GM23338 (cell line): ENCODE measurements around the gene NUCB1.

Source experiments
- CREB1 ChIP-seq: fragments of 250-450 bp; sonication (Bioruptor Pico); IDR thresholded peaks from 2 replicates; pipeline ENCODE4 v1.5.0; 2020; ENCODE audit warnings: low read depth, mild to moderate bottlenecking, moderate library complexity
- ETS1 ChIP-seq: IDR thresholded peaks from 2 replicates; pipeline ENCODE4 v1.6.1; 2016; ENCODE audit warnings: antibody characterized with exemption
- EZH2 ChIP-seq: fragments of 200-600 bp; sonication (generic); IDR thresholded peaks from one replicate; pipeline ENCODE4 v1.8.0; 2017; ENCODE audit warnings: antibody characterized with exemption, mild to moderate bottlenecking, low read depth; ENCODE audit not compliant: unreplicated experiment
- EZH2phosphoT487 ChIP-seq: fragments of 200-600 bp; sonication (generic); IDR thresholded peaks from one replicate; pipeline ENCODE4 v1.8.1; 2018; ENCODE audit warnings: antibody characterized with exemption; ENCODE audit not compliant: unreplicated experiment
- JUNB ChIP-seq: IDR thresholded peaks from one replicate; pipeline ENCODE4 v1.6.1; 2016; ENCODE audit warnings: antibody characterized with exemption; ENCODE audit not compliant: unreplicated experiment
- POLR2AphosphoS5 ChIP-seq: IDR thresholded peaks from 2 replicates; pipeline ENCODE4 v1.6.1; 2016; ENCODE audit warnings: antibody characterized with exemption, low read depth
- REST ChIP-seq: IDR thresholded peaks from one replicate; pipeline ENCODE4 v1.6.1; 2018; ENCODE audit warnings: antibody characterized with exemption; ENCODE audit not compliant: unreplicated experiment
- ZNF462 ChIP-seq: fragments of 250-450 bp; sonication (Bioruptor Pico); IDR thresholded peaks from 2 replicates; pipeline ENCODE4 v1.5.0; 2020; ENCODE audit warnings: mild to moderate bottlenecking, moderate library complexity
- TF ChIP-seq, protein P1 (sequence below), 2 experiments: fragments of 200-600 bp in 1 of 2; sonication (generic) in 1 of 2; conservative IDR thresholded peaks; 2 replicates each; pipeline versions ENCODE4 v1.5.1 to v1.6.1; 2016 to 2017; ENCODE audit warnings: antibody characterized with exemption in 2 of 2, low read depth in 2 of 2, mild to moderate bottlenecking in 2 of 2, moderate library complexity in 1 of 2

- TF ChIP-seq EZH2phosphoT487, result no peak
- no peak for TF ChIP-seq EZH2
- TF ChIP-seq, protein P1, sequence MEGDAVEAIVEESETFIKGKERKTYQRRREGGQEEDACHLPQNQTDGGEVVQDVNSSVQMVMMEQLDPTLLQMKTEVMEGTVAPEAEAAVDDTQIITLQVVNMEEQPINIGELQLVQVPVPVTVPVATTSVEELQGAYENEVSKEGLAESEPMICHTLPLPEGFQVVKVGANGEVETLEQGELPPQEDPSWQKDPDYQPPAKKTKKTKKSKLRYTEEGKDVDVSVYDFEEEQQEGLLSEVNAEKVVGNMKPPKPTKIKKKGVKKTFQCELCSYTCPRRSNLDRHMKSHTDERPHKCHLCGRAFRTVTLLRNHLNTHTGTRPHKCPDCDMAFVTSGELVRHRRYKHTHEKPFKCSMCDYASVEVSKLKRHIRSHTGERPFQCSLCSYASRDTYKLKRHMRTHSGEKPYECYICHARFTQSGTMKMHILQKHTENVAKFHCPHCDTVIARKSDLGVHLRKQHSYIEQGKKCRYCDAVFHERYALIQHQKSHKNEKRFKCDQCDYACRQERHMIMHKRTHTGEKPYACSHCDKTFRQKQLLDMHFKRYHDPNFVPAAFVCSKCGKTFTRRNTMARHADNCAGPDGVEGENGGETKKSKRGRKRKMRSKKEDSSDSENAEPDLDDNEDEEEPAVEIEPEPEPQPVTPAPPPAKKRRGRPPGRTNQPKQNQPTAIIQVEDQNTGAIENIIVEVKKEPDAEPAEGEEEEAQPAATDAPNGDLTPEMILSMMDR (conservative IDR thresholded peaks at IDR 0.05; ENCODE audit: low read depth in 2 of 2), result no peak
- TF ChIP-seq ZNF462 (CRISPR knock-in tag), result no peak
- TF ChIP-seq POLR2AphosphoS5, result no peak
- no peak for TF ChIP-seq REST
- TF ChIP-seq ETS1, result no peak
- no peak for TF ChIP-seq JUNB
- TF ChIP-seq CREB1 (CRISPR knock-in tag), result no peak
These were observed 62.7 kb downstream of the NUCB1 start for GRCh38 chr19:48962849-48963165.
